Measurements from ENCODE around the gene PALM. TPM values are rescaled to one million over a fixed set of nuclear protein-coding genes. Genes with fewer than 3 reads are reported as not detected.

PALM gene
- total RNA-seq, 4 donors from 2014 or later: 12.6 to 91.0 (median 42.2) TPM

- TF ChIP-seq POLR2A (IDR thresholded peaks at IDR 0.05) (no peak), CTCF (IDR thresholded peaks at IDR 0.05) (no peak)
- intact Hi-C loops (cut with DNase I; ENCODE audit: low total_unique reads): no loop called here
- Histone ChIP-seq H3K27me3 (no peaks in the 10 kb centered on the region), H3K36me3 (no peaks in the 10 kb centered on the region), H3K4me3 (no peak overlapping the region), H3K27ac (no peak overlapping the region), H3K4me1 (no peaks in the 10 kb centered on the region), H3K9me3 (no peaks in the 10 kb centered on the region)
- no peak for DNase-seq
Measured at GRCh38 chr19:670609-671075, 38.1 kb upstream of the PALM start.

DNA sequence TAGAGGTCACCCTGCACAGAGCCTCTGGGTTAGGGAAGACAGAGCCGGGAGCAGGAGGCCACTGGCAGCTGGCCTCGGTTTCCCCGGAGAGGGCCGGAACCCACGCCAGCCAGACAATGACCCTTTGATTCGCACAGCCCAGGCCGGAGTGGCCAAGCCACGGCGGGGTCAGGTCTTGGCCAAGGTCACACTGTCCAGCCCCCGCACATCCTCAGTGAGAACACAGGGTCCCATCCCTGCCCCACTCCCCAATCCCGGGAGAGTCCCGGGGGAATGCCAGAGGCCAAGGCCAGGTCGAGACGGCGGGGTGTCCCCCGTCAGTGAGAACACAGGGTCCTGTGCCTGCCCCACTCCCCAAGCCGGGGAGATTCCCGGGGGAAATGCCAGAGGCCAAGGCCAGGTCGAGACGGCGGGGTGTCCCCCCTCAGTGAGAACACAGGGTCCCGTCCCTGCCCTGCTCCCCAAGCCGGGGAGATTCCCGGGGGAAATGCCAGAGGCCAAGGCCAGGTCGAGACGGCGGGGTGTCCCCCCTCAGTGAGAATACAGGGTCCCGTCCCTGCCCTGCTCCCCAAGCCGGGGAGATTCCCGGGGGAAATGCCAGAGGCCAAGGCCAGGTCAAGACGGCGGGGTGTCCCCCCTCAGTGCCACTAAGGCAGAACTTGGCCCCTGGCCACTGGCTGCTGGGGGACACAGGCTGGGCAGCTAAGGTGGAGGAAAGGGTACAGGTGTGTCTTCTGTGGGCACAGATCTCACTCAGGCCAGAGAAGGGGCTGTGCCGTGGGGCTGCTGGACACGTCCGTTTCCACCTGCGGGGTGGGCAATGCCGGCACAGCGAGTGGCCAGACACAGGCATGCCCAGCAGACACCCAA, 34.2 kb upstream of the PALM start:
- H3K4me3 ChIP-seq: no peak overlapping the region
- H3K36me3 ChIP-seq: no peaks in the 10 kb centered on the region
- no peaks in the 10 kb centered on the region for H3K27me3 ChIP-seq
- peak overlapping the region in 1 of 2 donors; percentile 77 for H3K27ac ChIP-seq
- no peak for TF ChIP-seq CTCF (IDR thresholded peaks at IDR 0.05)
- TF ChIP-seq POLR2A (IDR thresholded peaks at IDR 0.05): no peak
- intact Hi-C loops (cut with DNase I; ENCODE audit: low total_unique reads): no loop called here
- peaks cover 0 to 14% of the 10 kb centered on the region in 2 donors for H3K4me1 ChIP-seq
- DNase-seq: peak in 1 of 2 donors; percentile 20
- no peaks in the 10 kb centered on the region for H3K9me3 ChIP-seq

GRCh38 chr19:676007-676338, 32.8 kb upstream of the PALM start:
- Histone ChIP-seq H3K4me3 (peak overlapping the region; percentile 42 to 63), H3K27me3 (no peaks in the 10 kb centered on the region), H3K9me3 (no peaks in the 10 kb centered on the region), H3K27ac (peak overlapping the region; percentile 77 to 90), H3K36me3 (no peaks in the 10 kb centered on the region), H3K4me1 (peaks cover 0 to 14% of the 10 kb centered on the region in 2 donors)
- no peak for TF ChIP-seq CTCF (IDR thresholded peaks at IDR 0.05)
- no peak for TF ChIP-seq POLR2A (IDR thresholded peaks at IDR 0.05)
- DNase-seq: no peak
- intact Hi-C loops (cut with DNase I; ENCODE audit: low total_unique reads): no loop called here

DNA sequence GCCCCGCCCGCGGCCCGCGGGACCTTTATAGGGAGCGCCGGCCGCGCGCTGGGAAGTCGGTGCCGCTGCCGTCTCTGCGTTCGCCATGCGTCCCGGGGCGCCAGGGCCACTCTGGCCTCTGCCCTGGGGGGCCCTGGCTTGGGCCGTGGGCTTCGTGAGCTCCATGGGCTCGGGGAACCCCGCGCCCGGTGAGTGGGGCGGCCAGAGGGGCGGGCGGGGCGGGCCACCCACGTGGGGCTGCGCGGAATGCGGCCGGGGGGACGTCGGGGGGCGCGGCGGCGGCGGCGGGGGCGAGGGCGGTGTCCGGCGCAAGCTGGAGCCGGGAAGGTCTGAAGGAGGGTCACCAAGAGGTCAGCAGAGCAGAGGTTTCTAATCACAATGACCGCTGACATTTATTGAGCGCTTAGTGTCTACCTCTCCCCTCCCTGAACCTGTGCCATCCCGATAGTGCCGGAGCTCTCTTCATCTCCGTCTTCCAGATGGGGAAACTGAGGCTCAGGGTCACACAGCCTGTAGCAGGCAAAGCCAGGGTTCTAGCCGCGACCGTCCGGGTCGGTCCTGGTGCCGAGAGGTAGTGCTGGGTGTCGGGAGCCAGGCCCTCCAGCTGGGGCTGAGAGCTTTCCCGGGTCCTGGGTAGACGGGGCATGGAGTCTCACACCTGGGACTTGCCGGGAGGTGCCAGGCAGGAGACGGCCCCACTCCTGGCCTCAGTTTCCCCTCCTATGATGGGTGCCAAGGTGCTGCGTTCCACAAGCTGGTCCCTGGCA, 32.2 kb upstream of the PALM start, which contains the start of gene FSTL3:
FSTL3 (plus strand) TSS at position 54 of the 767 bp plus-strand sequence; CDS start at position 86, 32 bp downstream.
- no peaks in the 10 kb centered on the region for H3K27me3 ChIP-seq
- peak; percentile 45 to 66 for TF ChIP-seq POLR2A (IDR thresholded peaks at IDR 0.05)
- no peak for TF ChIP-seq CTCF (IDR thresholded peaks at IDR 0.05)
- intact Hi-C loops (cut with DNase I; ENCODE audit: low total_unique reads): no loop called here
- no peaks in the 10 kb centered on the region for H3K36me3 ChIP-seq
- peaks cover 0 to 14% of the 10 kb centered on the region in 2 donors for H3K4me1 ChIP-seq
- no peaks in the 10 kb centered on the region for H3K9me3 ChIP-seq
- H3K4me3 ChIP-seq: peak within 1 kb of the TSS; percentile 42 to 63
- H3K27ac ChIP-seq: peak within 1 kb of the TSS; percentile 77 to 90
- peak; percentile 34 to 58 for DNase-seq
